Smooth muscle cell (in vitro differentiated cells): Measurements from ENCODE around the gene SLC12A3. TPM values are rescaled to one million over a fixed set of nuclear protein-coding genes. Genes with fewer than 3 reads are reported as not detected.

Experiments
- DNase-seq: peaks from one replicate; lab custom pipeline; 2025; ENCODE audit not compliant: unreplicated experiment; lab: John Stamatoyannopoulos, UW
- H2AFZ ChIP-seq: fragments of 200-600 bp; sonication (generic); 2 replicates; pipeline ENCODE4 v1.6.0; 2016; ENCODE audit warnings: antibody characterized with exemption, low read depth, mild to moderate bottlenecking
- H3F3A ChIP-seq: fragments of 200-600 bp; sonication (generic); 2 replicates; pipeline ENCODE4 v1.6.0; 2017; ENCODE audit warnings: antibody characterized with exemption, low read depth
- H3K27ac ChIP-seq: fragments of 200-600 bp; sonication (generic); 2 replicates; pipeline ENCODE4 v1.5.1; 2016; ENCODE audit warnings: low read depth, mild to moderate bottlenecking
- H3K27me3 ChIP-seq: fragments of 200-600 bp; sonication (generic); 2 replicates; pipeline ENCODE4 v1.6.1; 2016; ENCODE audit warnings: low read depth, mild to moderate bottlenecking
- H3K36me3 ChIP-seq: fragments of 200-600 bp; sonication (generic); 2 replicates; pipeline ENCODE4 v1.5.1; 2016; ENCODE audit warnings: low read depth
- H3K4me1 ChIP-seq: fragments of 200-600 bp; sonication (generic); 2 replicates; pipeline ENCODE4 v1.5.1; 2016; ENCODE audit warnings: low read depth
- H3K4me2 ChIP-seq: fragments of 200-600 bp; sonication (generic); 2 replicates; pipeline ENCODE4 v1.6.0; 2016; ENCODE audit warnings: mild to moderate bottlenecking
- H3K4me3 ChIP-seq: fragments of 200-600 bp; sonication (generic); 2 replicates; pipeline ENCODE4 v1.5.1; 2016; ENCODE audit warnings: mild to moderate bottlenecking
- H3K79me2 ChIP-seq: fragments of 200-600 bp; sonication (generic); 2 replicates; pipeline ENCODE4 v1.6.0; 2016; ENCODE audit warnings: low read depth, mild to moderate bottlenecking
- H3K9ac ChIP-seq: fragments of 200-600 bp; sonication (generic); 2 replicates; pipeline ENCODE4 v1.6.0; 2016; ENCODE audit warnings: low read depth
- H3K9me3 ChIP-seq: fragments of 200-600 bp; sonication (generic); replicated peaks from 2 replicates; pipeline ENCODE4 v1.5.1; 2016; ENCODE audit warnings: low read depth
- H4K20me1 ChIP-seq: fragments of 200-600 bp; sonication (generic); 2 replicates; pipeline ENCODE4 v1.6.0; 2016; ENCODE audit warnings: low read depth
- CTCF ChIP-seq: fragments of 200-600 bp; sonication (generic); IDR thresholded peaks from 2 replicates; pipeline ENCODE4 v1.5.1; 2017; ENCODE audit warnings: borderline replicate concordance, mild to moderate bottlenecking, antibody characterized with exemption; ENCODE audit not compliant: insufficient read depth, poor library complexity, severe bottlenecking
- WGBS: methylation state at CpG from one replicate; pipeline ENCODE4 v1.1.7; 2016; ENCODE audit warnings: low lambda C conversion rate; 5-methylcytosine and 5-hydroxymethylcytosine counted together
- polyA plus RNA-seq: library from polyadenylated mRNA; unstranded; fragments of >200 nt; fragmentation: Nextera tagmentation; extraction: Ambion mirVana; gene quantifications from 2 replicates; pipeline ENCODE4 v1.2.1, GENCODE V29; 2016
- total RNA-seq: library from RNA; depleted of rRNA; stranded (reverse); fragments of >200 nt; gene quantifications from 2 replicates; pipeline ENCODE4 v1.2.3, GENCODE V29; 2014

SLC12A3 gene
- total and polyA plus RNA-seq, 2 experiments from 2014 or later: not detected

DNA sequence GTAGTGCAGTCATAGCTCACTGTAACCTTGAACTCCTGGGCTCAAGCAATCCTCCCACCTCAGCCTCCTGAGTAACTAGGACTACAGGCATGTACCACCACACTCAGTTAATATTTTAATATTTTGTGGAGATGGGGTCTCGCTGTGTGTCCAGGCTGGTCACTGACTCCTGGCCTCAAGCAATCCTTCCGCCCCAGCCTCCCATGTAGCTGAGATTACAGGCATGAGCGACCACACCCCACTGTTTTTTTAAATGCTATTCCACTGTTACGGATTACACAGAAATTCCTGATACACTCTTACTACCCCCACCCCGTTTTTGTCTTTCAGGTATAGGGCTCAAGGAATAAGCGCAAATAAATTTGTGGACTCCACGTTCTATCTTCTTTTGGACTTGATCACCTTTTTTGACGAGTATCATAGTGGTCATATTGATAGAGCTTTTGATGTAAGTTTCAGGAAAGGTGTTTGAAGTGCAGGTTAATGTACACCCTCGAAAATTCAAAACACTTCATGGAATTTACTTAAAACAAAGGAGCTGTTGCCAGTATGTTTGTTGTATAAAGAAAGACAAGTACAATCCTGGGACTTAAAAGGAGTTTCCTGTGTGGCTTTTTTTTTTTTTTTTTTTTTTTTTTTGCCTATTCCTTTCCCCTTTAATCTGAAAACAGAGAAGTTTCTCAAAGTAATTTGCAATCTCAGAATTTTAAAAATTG is 26.2 kb upstream of the SLC12A3 start:
- H3K27me3 ChIP-seq: no peaks in the 10 kb centered on the region
- H3K27ac ChIP-seq: no peak overlapping the region
- no peak for DNase-seq
- WGBS: 96% methylated on average over 9 of the region's 9 CpGs
- no peaks in the 10 kb centered on the region for H4K20me1 ChIP-seq
- H3K9ac ChIP-seq: no peak overlapping the region
- no peak overlapping the region for H2AFZ ChIP-seq
- no peaks in the 10 kb centered on the region for H3K4me1 ChIP-seq
- no peaks in the 10 kb centered on the region for H3F3A ChIP-seq
- H3K36me3 ChIP-seq: peaks cover 13% of the 10 kb centered on the region
- no peak overlapping the region for H3K4me2 ChIP-seq
- H3K4me3 ChIP-seq: no peak overlapping the region
- TF ChIP-seq CTCF: no peak
- H3K79me2 ChIP-seq: no peaks in the 10 kb centered on the region
- no peaks in the 10 kb centered on the region for H3K9me3 ChIP-seq

DNA sequence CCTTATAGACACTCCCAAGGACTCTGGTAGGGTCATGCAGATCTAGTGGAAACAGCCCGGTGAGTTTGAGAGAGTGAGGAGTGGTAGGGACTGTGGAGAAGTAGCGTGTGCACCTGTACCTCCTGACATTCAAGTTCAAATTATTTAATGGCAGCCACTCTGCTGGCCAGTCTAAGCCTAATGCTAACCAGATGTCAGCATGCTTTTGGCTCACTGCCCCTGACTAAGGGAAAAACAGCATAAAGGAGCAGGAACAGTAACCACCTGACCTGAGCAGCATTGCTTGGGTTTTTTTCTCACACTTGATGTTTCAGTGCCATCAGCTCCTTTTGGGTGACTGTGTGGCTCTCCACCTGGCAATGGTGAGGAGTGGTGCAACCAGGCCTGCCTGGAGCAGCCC is 23.8 kb upstream of the SLC12A3 start:
- Histone ChIP-seq H4K20me1 (no peaks in the 10 kb centered on the region), H3K9me3 (no peaks in the 10 kb centered on the region), H3K4me2 (no peak overlapping the region), H3K9ac (no peak overlapping the region), H2AFZ (no peak overlapping the region), H3K4me1 (no peaks in the 10 kb centered on the region), H3K27me3 (no peaks in the 10 kb centered on the region), H3K36me3 (peaks cover 14% of the 10 kb centered on the region), H3K79me2 (no peaks in the 10 kb centered on the region), H3K4me3 (no peak overlapping the region), H3K27ac (no peak overlapping the region), H3F3A (no peaks in the 10 kb centered on the region)
- no peak for TF ChIP-seq CTCF
- no peak for DNase-seq
- WGBS: 100% methylated on average over 2 of the region's 2 CpGs

- peaks cover 14% of the 10 kb centered on the region for H3K36me3 ChIP-seq
- no peak overlapping the region for H2AFZ ChIP-seq
- 95% methylated on average over 10 of the region's 10 CpGs for WGBS
Measured at GRCh38 chr16:56841659-56842058, 23.3 kb upstream of the SLC12A3 start.

More at GRCh38 chr16:56841659-56842058, 23.3 kb upstream of the SLC12A3 start:
- no peaks in the 10 kb centered on the region for H3F3A ChIP-seq
- no peaks in the 10 kb centered on the region for H3K4me1 ChIP-seq
- no peak for DNase-seq
- no peaks in the 10 kb centered on the region for H3K9me3 ChIP-seq
- no peak overlapping the region for H3K4me2 ChIP-seq
- H3K4me3 ChIP-seq: no peak overlapping the region
- H4K20me1 ChIP-seq: no peaks in the 10 kb centered on the region
- no peaks in the 10 kb centered on the region for H3K79me2 ChIP-seq
- no peaks in the 10 kb centered on the region for H3K27me3 ChIP-seq
- H3K9ac ChIP-seq: no peak overlapping the region
- H3K27ac ChIP-seq: no peak overlapping the region
- TF ChIP-seq CTCF: no peak
